ENCODE measurements around the gene ADSS2.

Gene ADSS2

GRCh38 chr1:244445320-244446181 is 6.2 kb downstream of the ADSS2 start:
- no peak for DNase-seq

DNA sequence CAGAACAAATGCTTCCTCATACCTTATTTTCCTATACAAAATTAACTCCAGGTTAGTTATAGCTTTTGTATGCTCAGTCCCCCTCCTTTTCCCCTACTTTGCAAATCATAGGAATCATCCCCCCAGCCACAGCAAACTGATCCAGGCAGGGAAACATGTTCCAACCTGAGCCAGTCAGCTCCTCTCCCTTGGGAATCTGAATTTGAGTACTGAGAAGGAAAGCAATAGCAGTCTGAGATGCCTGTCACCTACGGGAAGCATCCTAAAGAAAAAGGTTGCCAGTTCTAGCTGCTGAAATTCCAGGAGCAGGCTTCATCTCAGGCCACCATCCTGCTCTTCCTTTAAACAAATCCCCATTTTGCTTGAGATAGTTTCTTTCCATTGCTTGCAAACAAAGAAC is 6.9 kb downstream of the ADSS2 start:
- DNase-seq, result no peak

DNA sequence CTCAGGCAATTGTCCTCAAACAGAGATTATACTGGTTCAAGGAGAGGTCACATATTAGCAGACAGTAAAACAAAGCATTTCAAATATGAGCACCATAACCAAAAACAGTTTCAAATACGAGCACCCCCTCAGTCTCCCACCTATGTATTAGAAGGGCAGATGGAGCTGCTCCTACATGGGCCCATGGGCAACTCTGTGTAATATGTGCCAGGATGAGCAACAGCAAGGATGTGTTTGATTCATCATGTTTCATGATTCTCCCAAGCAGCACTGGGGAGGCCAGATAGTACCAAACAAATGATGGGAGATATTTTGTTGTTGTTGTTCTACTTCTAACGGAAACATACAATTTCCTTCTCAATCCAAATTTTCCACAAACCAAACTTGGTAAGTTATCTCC is 8.9 kb downstream of the ADSS2 start:
- no peak for DNase-seq

DNA sequence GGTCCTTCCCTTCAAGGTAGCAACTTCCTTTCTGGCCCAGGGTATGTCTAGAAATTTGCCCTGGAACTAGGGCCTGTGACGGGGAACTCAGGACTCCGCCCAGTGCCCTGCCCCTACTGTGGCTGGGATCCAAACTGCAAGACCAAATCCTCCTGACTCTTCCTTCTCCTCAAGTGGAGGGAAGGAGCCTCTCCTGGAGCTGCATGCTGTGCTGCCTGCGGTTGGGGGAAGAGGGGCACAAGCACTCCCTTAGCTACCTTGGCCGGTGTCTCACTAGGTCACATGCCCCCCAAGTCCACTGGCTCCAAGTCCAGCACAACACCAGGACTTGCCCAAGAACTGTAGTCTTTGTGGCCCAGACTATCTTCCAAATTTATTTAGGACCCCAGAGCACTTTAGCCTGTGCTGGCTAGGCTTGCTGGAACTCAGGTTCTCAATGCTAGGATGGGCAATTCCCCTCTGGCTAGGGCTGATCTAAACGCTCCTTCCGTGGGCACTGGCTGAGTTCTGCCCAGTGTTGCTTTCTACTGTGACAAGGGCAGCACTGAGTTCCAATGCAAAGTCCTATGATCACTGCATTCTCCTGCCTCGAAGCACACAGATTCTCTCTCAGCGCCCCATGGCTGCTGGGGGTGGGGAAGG is 12.2 kb downstream of the ADSS2 start:
- DNase-seq, result no peak

- DNase-seq, result no peak
Observed at GRCh38 chr1:244437086-244437468, 14.6 kb downstream of the ADSS2 start.

DNA sequence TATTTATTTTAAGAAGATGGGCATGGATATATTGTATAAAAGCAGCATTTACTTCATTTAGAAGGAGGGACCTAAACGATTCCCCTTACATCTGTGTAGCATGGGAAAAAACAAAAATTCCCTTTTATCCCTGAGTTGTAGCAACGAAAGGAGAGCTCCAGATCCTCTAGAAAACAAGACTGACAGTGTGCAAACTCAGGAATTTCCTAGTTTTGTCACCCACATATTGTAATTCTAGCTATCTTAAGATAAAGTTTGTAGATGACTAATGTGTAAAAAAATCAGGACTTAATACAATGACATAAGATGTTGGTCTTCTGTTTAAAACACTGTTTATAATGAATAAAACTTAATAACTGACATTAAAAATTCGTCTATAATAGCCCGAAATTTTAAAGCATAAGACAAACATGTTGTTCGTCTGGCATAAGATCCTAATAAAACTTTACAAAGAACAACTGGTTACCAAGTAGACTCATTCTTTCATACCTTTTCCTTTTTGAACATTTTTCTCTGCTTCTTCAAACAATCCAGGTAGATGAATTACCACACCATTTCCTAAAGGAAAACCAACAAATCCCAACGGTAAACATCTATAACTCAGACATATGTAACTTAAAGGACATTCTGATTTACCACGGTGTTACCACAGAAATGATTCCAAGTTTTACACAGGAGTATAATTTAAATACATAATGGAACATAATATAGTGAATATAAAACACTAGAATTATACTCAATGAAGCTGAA is 15.2 kb downstream of the ADSS2 start:
- DNase-seq, result no peak

DNA sequence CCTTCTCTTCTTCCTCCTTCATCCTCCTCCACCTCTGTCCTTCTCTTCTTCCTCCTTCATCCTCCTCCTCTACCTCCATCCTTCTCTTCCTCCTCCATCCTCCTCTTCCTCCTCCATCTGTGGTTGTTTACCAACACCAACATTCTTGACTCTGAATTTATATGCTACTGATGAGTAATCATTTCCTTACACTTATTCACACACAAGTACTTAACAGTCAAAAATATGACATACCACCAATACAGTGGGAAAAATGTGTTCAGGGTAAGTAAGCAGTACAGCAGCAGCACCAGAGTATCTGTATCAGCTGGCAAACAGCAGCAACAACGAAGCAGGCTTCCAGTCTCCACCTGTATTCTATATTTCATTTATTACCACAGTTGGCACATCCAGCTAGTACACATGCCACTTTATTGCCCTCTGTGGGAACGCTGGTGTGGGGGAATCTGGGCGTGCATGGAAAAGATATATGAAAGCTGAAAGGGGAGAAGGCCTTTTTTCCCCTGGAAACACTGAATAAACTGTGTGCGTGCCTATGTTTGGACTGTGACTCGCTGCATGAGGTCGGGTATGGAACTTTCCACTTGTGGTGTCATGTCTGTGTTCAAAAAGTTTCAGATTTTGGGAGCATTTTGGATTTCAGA is 16.0 kb downstream of the ADSS2 start:
- no peak for DNase-seq

- DNase-seq, result no peak
Observed at GRCh38 chr1:244431166-244431565, 20.5 kb downstream of the ADSS2 start.

- DNase-seq, result no peak
Observed at GRCh38 chr1:244429818-244430217, 21.9 kb downstream of the ADSS2 start.

GRCh38 chr1:244427647-244428046 is 24.1 kb downstream of the ADSS2 start:
- no peak for DNase-seq

DNA sequence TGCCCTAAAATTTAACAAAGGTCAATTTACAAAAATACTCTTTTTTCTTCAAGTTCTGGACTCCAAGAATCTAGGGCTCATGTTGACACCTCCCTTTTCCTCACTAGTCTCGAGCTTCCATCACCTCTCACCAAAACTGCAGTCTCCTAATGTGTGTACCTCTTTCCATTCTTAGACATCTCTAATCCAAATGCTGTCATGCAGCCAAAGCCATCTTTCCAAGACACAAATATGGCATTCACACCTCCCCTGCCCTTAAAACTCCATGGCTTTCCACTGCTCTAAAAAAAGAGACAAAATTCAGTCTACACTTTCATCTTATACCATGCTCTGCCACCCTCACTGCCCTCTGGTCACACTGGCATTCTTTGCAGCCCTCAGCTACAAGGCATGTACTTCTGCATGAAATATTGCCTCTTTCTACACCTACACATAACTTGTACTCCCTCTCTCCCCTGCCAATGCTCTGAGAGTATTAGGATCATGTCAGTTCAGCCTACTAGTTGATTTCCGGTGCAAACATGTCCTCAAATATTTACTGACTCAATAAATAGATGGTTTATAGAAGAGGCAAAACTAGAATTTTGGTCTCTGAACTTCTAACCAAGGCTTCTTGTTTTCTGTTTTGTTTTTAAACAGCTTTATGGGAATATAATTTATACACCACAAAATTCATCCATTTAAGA is 26.9 kb downstream of the ADSS2 start:
- DNase-seq, result no peak

DNA sequence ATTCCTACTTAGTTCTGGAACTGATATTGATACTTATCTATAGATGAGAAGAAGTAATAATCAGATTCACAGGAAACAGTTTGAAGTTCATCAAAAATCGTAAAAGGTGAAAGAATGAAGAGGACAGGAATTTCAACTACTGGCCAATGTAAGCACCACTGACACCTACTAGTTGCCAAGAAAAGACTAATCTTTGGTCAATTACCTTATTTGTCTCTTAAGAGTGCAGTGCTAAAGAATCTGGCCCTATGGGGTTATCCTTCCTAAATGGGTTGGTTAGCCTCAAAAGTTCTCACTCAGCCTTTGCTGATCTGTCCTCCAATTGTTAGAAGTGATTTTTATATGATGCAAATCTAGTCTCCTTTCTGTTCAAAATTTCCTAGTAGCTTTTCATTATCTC is 29.5 kb downstream of the ADSS2 start:
- DNase-seq, result no peak

GRCh38 chr1:244419024-244419423 is 32.7 kb downstream of the ADSS2 start:
- no peak for DNase-seq

GRCh38 chr1:244414543-244414942 is 37.2 kb downstream of the ADSS2 start:
- no peak for DNase-seq

GRCh38 chr1:244413736-244414135 is 38.0 kb downstream of the ADSS2 start:
- no peak for DNase-seq

GRCh38 chr1:244412176-244412575 is 39.5 kb downstream of the ADSS2 start:
- DNase-seq, result no peak

- DNase-seq, result no peak
Observed at GRCh38 chr1:244409701-244410100, 42.0 kb downstream of the ADSS2 start.

DNA sequence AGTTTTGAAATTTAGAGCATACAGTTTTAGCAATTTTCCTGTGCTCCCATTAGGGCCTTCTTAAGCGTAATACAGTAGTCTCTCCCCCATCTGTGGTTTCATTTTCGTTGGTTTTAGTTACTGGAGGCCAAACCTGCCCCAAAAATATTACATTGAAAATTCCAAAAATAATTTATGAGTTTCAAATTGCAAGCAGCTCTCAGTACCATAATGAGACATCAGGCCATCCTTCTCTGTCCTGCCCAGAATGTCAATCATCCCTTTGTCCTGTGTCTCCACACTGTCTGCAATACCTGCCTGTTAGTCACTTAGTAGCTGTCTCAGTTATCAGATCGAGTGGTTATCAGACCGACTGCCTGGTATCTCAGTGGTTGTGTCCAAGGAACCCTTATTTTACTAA is 45.4 kb downstream of the ADSS2 start:
- DNase-seq, result no peak

DNA sequence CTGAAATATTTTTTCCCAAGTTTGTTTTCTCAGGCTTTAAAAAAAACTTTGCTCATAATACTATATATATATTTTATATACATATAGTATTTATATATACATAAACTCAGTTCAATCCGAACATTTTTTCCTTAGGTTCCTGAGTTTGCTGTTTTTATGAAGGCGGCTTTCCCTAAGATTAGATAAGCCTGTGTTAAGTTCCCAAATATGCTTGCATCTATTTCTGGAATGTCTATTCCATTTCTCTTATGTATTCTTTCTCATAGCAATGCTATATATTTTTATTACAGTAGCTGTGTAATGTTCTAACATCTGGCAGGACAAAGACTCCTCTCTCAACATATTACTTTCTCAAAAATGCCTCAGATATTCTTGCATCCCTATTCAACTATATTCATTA is 45.9 kb downstream of the ADSS2 start:
- DNase-seq, result no peak

- DNase-seq, result no peak
Observed at GRCh38 chr1:244403431-244403830, 48.3 kb downstream of the ADSS2 start.

- DNase-seq, result no peak
Observed at GRCh38 chr1:244400974-244401373, 50.7 kb downstream of the ADSS2 start.

DNA sequence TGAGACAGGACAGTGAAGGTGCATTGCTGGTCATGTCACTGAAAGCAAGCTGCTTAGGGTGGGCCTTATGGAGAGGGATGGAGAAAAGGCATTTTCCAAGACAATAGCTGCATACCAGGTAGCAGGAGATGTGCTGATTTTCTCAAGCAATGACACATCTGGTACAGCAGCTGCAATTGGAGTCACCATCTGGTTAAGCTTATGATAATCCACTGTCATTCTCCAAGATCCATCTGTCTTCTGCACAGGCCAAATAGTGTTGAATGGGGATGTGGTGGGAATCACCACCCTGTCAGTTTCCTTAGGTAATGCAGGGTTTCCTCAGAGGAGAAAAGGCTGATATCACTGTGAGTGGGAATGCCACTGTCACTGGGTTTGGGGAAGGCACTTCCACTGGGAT is 54.6 kb downstream of the ADSS2 start:
- no peak for DNase-seq

DNA sequence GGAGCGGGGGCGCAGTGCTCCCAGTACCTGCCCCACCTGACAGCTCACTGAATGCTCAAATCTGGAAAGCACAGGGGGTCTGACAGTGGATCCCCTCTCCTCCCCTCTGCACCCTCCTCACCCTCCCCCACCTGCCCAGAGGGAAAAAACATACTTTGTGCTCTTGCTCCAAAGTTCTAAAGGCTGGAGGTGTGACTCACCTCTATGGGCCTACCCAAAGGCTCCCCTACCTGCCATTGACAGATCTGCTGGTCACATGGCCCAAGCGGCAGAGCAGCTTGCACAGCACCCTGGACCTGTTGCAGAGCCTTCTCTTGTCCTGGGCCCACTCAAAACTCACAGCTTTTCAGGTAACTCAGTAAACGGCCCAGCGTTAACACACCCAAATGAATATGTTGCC is 55.7 kb downstream of the ADSS2 start:
- DNase-seq, result no peak
